ENCODE measurements around the gene KSR2.

The KSR2 gene

DNA sequence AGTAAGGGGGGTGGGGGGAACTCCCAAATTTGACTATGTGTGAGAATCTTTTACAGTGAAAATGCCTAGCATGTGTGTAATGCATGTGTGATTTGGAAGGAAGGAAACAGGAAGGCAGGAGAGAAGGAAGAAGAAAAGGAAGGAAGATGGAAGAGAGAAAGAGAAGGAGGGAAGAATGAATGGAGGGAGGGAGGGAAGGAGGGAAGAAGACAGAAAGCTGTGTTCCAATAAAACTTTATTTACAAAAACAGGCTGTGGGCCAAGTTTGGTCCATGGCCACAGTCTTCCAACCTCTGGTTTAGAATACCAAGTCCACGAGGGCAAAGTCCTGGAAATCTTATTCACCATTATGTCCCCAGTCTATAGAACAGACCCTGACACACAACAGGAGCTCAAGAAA lies 278.9 kb downstream of the KSR2 start:
- no peak for DNase-seq
- H3K27me3 ChIP-seq, result no peaks in the 10 kb centered on the region
- no peak overlapping the region for H3K4me3 ChIP-seq
- no peaks in the 10 kb centered on the region for H3K36me3 ChIP-seq
- H3K4me1 ChIP-seq, result peaks cover 0 to 3% (median 0%) of the 10 kb centered on the region in 4 donors
- TF ChIP-seq, protein P1, sequence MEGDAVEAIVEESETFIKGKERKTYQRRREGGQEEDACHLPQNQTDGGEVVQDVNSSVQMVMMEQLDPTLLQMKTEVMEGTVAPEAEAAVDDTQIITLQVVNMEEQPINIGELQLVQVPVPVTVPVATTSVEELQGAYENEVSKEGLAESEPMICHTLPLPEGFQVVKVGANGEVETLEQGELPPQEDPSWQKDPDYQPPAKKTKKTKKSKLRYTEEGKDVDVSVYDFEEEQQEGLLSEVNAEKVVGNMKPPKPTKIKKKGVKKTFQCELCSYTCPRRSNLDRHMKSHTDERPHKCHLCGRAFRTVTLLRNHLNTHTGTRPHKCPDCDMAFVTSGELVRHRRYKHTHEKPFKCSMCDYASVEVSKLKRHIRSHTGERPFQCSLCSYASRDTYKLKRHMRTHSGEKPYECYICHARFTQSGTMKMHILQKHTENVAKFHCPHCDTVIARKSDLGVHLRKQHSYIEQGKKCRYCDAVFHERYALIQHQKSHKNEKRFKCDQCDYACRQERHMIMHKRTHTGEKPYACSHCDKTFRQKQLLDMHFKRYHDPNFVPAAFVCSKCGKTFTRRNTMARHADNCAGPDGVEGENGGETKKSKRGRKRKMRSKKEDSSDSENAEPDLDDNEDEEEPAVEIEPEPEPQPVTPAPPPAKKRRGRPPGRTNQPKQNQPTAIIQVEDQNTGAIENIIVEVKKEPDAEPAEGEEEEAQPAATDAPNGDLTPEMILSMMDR (IDR thresholded peaks at IDR 0.05), result no peak
- intact Hi-C loops (cut with DNase I; ENCODE audit: low total_unique reads), result no loop called here
- H3K27ac ChIP-seq, result no peak overlapping the region
- no peaks in the 10 kb centered on the region for H3K9me3 ChIP-seq

DNA sequence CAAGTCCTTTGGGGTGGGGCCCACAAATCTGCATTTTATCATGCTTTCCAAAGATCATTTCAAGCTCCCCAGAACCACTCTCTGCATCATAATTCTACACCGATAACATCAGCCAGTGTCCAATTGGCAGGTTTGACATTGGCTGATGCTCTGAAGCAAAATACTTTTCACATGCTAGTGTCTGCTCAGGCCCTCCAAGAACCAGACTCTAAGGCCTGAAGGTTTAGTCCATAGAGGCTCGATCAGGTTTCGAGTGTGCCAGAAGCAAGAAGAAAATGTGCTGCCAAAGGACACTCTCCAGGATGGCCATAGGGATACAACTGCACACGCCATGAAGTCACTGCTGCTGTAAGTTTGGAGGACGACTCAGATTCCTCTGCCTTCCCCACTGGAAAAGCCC lies 280.3 kb downstream of the KSR2 start:
- Histone ChIP-seq H3K27ac (no peak overlapping the region), H3K4me3 (no peak overlapping the region), H3K36me3 (no peaks in the 10 kb centered on the region), H3K4me1 (peaks cover 0 to 3% (median 0%) of the 10 kb centered on the region in 4 donors), H3K9me3 (no peaks in the 10 kb centered on the region), H3K27me3 (no peaks in the 10 kb centered on the region)
- TF ChIP-seq, protein P1 (IDR thresholded peaks at IDR 0.05), result no peak
- intact Hi-C loops (cut with DNase I; ENCODE audit: low total_unique reads), result no loop called here
- DNase-seq, result no peak

DNA sequence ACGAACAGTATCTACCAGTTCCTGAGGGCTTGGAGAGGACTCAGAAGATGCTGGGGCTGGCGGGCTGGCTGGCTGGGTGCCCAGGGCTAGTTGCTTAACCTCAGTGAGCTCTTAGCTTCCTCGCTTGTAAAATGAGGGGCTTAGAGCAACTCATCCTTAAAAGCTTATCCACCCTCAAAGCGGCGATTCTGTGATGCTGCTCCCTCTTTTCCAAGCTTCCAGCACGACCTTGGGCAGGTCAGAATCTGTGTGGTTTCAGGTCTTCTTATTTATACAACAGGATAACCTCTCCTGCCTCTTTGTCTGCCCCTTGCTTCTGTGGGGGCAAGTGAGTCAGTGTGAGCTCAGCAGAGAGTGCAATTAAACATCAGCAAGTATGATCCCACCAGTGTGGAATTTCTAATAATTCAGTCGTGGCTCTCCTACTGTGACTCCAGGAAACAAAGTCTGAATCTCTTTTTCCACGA lies 281.8 kb downstream of the KSR2 start:
- DNase-seq, result peak; percentile 70 to 73
- Histone ChIP-seq H3K4me3 (no peak overlapping the region), H3K9me3 (no peaks in the 10 kb centered on the region), H3K27me3 (no peaks in the 10 kb centered on the region), H3K27ac (no peak overlapping the region), H3K4me1 (peaks cover 0 to 3% (median 0%) of the 10 kb centered on the region in 4 donors), H3K36me3 (no peaks in the 10 kb centered on the region)
- TF ChIP-seq, protein P1 (IDR thresholded peaks at IDR 0.05), result no peak
- intact Hi-C loops (cut with DNase I; ENCODE audit: low total_unique reads), result no loop called here

DNA sequence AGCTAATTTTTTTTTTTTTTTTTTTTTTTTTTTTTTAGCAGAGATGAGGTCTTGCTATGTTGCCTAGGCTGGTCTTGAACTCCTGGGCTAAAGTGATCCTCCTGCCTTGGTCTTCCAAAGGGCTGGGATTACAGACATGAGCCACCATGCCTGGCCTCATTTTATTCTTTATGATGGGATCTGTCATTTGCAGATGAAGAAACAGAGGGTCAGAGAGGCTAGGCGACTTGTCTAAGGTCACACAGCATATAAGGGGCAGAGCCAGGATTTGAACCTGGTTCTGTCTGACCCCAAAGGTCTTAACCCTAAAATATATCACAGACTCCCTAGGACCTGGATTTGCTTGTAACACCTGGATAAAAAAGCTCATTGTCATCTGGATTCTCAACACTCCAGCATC lies 282.6 kb downstream of the KSR2 start:
- Histone ChIP-seq H3K9me3 (no peaks in the 10 kb centered on the region), H3K4me3 (no peak overlapping the region), H3K27ac (no peak overlapping the region), H3K4me1 (peaks cover 0 to 3% (median 0%) of the 10 kb centered on the region in 4 donors), H3K27me3 (no peaks in the 10 kb centered on the region), H3K36me3 (no peaks in the 10 kb centered on the region)
- TF ChIP-seq, protein P1 (IDR thresholded peaks at IDR 0.05), result no peak
- DNase-seq, result no peak
- intact Hi-C loops (cut with DNase I; ENCODE audit: low total_unique reads), result no loop called here

DNA sequence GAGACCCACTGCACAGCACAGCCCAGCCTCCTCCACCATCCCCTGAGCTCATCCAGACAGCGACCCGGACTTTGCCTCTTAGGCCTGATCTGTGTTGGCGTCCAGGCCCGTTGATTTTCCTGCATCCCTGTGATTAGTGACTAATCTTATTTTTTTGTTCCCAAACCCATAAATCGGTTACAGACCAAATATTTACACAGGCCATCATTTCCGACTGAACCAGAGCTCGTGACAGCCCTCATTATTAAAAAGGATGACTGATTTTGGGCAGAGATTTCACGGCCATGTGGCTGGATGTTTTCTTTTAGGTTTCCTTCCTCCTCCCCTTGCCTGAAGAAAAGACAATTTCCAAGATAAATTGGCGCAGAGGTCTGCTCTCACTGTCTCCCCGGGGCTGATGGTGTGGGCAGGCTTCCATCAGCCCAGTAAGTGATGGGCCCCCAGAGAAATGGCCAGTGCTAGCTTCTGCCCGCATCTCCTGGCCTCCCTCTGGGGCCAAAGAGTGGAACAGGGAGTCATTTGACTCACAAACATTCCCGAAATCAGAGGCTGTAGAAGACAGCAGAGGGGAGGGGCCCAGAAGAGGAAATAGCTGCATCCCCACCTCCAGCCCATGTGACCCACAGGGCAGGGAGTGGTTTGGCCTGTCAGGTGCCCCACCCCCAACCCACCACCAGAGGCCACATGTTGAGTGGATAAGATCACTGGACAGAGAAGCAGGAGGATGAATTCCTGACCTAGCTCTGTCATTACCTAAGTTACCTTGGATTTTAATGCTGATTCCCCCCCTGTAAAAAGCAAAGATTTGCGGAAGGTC lies 283.5 kb downstream of the KSR2 start:
- Histone ChIP-seq H3K9me3 (no peaks in the 10 kb centered on the region), H3K36me3 (no peaks in the 10 kb centered on the region), H3K4me1 (peaks cover 0 to 3% (median 0%) of the 10 kb centered on the region in 4 donors), H3K27ac (no peak overlapping the region), H3K4me3 (no peak overlapping the region), H3K27me3 (no peaks in the 10 kb centered on the region)
- peak; percentile 83 for DNase-seq
- TF ChIP-seq, protein P1 (IDR thresholded peaks at IDR 0.05), result no peak
- intact Hi-C loops (cut with DNase I; ENCODE audit: low total_unique reads), result no loop called here
